Heart left ventricle (tissue), 16 donors: ENCODE data around the gene OR51G1. TPM values are rescaled to one million over a fixed set of nuclear protein-coding genes. Genes with fewer than 3 reads are reported as not detected.
"Not testable (repeated sequence)": the region's sequence is repeated elsewhere in the genome, so short reads cannot be mapped to it uniquely, and the experiment has no call there.

Source experiments
- ATAC-seq, 4 donors: fragments of 200-7000 bp; cut with Tn5 transposase; one replicate each; pipeline ENCODE4 v1.9.1; 2020 to 2022; ENCODE audit warnings: moderate library complexity in 4 of 4, mild to moderate bottlenecking in 3 of 4, moderate number of reproducible peaks in 1 of 4
- DNase-seq, 5 donors: peaks; one replicate each; pipeline ENCODE4 v3.0.0-alpha.2; 2020
- H3K27ac ChIP-seq, 12 donors: fragments of 200-600 bp; sonication (generic) in 4 of 12; one replicate each; pipeline versions ENCODE4 v1.5.0 to v1.8.0; 2016 to 2022; ENCODE audit warnings: mild to moderate bottlenecking in 2 of 12
- H3K27me3 ChIP-seq, 9 donors: fragments of 200-600 bp; sonication (generic) in 2 of 9; one replicate each; pipeline versions ENCODE4 v1.5.1 to v1.8.0; 2016 to 2022; ENCODE audit warnings: mild to moderate bottlenecking in 3 of 9
- H3K36me3 ChIP-seq, 9 donors: fragments of 200-600 bp; sonication (generic) in 2 of 9; one replicate each; pipeline versions ENCODE4 v1.5.0 to v1.8.0; 2018 to 2022; ENCODE audit warnings: mild to moderate bottlenecking in 2 of 9
- H3K4me1 ChIP-seq, 12 donors: fragments of 200-600 bp; sonication (generic) in 4 of 12; one replicate each; pipeline versions ENCODE4 v1.5.0 to v1.8.0; 2016 to 2022; ENCODE audit warnings: mild to moderate bottlenecking in 3 of 12
- H3K4me3 ChIP-seq, 12 donors: fragments of 200-600 bp; sonication (generic) in 4 of 12; one replicate each; pipeline versions ENCODE4 v1.5.0 to v1.8.0; 2017 to 2022; ENCODE audit warnings: mild to moderate bottlenecking in 9 of 12, moderate library complexity in 4 of 12
- H3K9me3 ChIP-seq, 12 donors: fragments of 200-600 bp; sonication (generic) in 4 of 12; one replicate each; pipeline versions ENCODE4 v1.5.0 to v1.8.0; 2016 to 2022; ENCODE audit warnings: mild to moderate bottlenecking in 1 of 12
- POLR2A ChIP-seq, 2 donors: fragments of 450-650 bp; IDR thresholded peaks; one replicate each; pipeline ENCODE4 v1.6.1; 2017; ENCODE audit warnings: antibody characterized with exemption in 2 of 2, mild to moderate bottlenecking in 2 of 2, moderate library complexity in 2 of 2
- WGBS, 4 donors: extraction: QIAGEN DNeasy Blood & Tissue Kit in 2 of 4; methylation state at CpG; one replicate each; pipeline versions ENCODE4 v1.1.5 to v1.1.7; 2013 to 2018; 5-methylcytosine and 5-hydroxymethylcytosine counted together
- intact Hi-C, 10 donors: fragments of 100-400 bp; cut with DNase I; formaldehyde crosslinking; loops; one replicate each; pipeline versions ENCODE4 v1.11.1 to v1.14.2; 2022
- long read RNA-seq, 3 donors: library from polyadenylated mRNA; unstranded; transcript quantifications; one replicate each; pipeline ENCODE4 v2.0.0, GENCODE V29; 2020 to 2021
- polyA plus RNA-seq, 2 donors: library from polyadenylated mRNA; stranded (reverse); fragments of 200-250 nt; gene quantifications; one replicate each; pipeline ENCODE4 v1.2.3, GENCODE V29; 2013
- total RNA-seq, 9 donors: library from RNA; depleted of rRNA in 2 of 9; stranded (reverse); fragments of >200 nt in 2 of 9; fragmentation: NEBNext Ultra II Directional in 3 of 9; extraction: Animal tissue kit (Norgen Biotek cat#: 25700) in 3 of 9; gene quantifications; one replicate each; pipeline versions ENCODE4 v1.1.0 to v1.2.4, GENCODE V29; 2016 to 2023
- TF ChIP-seq, protein P1 (sequence below), 12 donors: fragments of 200-600 bp; sonication (generic) in 4 of 12; IDR thresholded peaks; one replicate each; pipeline versions ENCODE4 v1.5.0 to v1.8.0; 2018 to 2022; ENCODE audit warnings: antibody characterized with exemption in 12 of 12, mild to moderate bottlenecking in 5 of 12
- donor health status: ischemic (EF 13 %, LVEDD 7.1; RV severe dilation, severe dysfunction).
- donor health status: healthy with polysubstance abuse.
- donor health status: DM: no; HTN: yes; CAD: no.
- donor health status: DM: no; HTN: no; CAD: no.
- donor health status: ischemic (EF 25% LVEDD 6.9; RV normal size, moderate dysfunction).
- donor health status: ischemic (EF 25% LVEDD 5.7; RV mildly dilated, moderate dysfunction).
- donor health status: healthy.
- donor health status: DM: yes; HTN: yes; CAD: no.
- donor health status: ischemic (EF 35%, LVEDD 5.7; RV mildly dilated, moderate dysfunction).
- donor health status: nonischemic (EF 11% LVEDD 7.7; RV severe dilation, severe dysfunction).
- donor health status: DM: yes; HTN: yes; CAD: no.
- donor health status: PGD.
- donor health status: ischemic (EF 29% LVEDD 5.4; RV normal size, mild dysfunction).
- donor health status: nonischemic (EF 23%, LVEDD 6.1; RV moderate dilation, normal function).

OR51G1 gene, protein sequence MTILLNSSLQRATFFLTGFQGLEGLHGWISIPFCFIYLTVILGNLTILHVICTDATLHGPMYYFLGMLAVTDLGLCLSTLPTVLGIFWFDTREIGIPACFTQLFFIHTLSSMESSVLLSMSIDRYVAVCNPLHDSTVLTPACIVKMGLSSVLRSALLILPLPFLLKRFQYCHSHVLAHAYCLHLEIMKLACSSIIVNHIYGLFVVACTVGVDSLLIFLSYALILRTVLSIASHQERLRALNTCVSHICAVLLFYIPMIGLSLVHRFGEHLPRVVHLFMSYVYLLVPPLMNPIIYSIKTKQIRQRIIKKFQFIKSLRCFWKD
- total RNA-seq (not detected), polyA plus RNA-seq (not detected)
- long read RNA-seq, donor 1 = 0 reads
- long read RNA-seq, donor 2 = 0 reads
- long read RNA-seq, donor 3 = 0 reads

DNA sequence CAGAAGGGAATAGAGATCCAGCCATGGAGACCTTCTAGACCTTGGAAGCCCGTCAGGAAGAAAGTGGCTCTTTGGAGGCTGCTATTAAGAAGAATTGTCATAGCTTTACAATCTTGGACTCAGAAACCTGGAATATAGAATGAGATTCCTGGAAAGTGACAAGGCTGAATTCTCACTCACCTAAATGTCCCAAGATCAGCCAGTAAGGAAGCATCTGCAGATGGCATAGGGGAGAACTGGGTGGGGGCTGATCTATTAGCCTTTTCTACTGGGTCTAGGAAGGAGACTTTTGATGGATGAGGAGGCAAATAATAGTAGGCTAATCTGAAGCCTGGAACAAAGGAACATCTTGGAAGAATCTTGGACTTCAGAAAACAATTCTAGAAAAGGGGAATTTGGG lies at the start of gene OR51G1:
Gene OR51G1 (minus strand): TSS at position 101 of the 400 bp plus-strand sequence. CDS start 0 bp downstream, at position 101.
- no peaks in the 10 kb centered on the region for H3K4me1 ChIP-seq
- ATAC-seq (no peak), DNase-seq (no peak)
- H3K36me3 ChIP-seq = no peaks in the 10 kb centered on the region
- H3K4me3 ChIP-seq = no peak within 1 kb of the TSS
- TF ChIP-seq, protein P1, sequence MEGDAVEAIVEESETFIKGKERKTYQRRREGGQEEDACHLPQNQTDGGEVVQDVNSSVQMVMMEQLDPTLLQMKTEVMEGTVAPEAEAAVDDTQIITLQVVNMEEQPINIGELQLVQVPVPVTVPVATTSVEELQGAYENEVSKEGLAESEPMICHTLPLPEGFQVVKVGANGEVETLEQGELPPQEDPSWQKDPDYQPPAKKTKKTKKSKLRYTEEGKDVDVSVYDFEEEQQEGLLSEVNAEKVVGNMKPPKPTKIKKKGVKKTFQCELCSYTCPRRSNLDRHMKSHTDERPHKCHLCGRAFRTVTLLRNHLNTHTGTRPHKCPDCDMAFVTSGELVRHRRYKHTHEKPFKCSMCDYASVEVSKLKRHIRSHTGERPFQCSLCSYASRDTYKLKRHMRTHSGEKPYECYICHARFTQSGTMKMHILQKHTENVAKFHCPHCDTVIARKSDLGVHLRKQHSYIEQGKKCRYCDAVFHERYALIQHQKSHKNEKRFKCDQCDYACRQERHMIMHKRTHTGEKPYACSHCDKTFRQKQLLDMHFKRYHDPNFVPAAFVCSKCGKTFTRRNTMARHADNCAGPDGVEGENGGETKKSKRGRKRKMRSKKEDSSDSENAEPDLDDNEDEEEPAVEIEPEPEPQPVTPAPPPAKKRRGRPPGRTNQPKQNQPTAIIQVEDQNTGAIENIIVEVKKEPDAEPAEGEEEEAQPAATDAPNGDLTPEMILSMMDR (IDR thresholded peaks at IDR 0.05) = no peak
- TF ChIP-seq POLR2A (IDR thresholded peaks at IDR 0.05) = no peak
- 57 to 92% (median 74%) methylated on average over 1 of the region's 1 CpG for WGBS, 4 donors
- H3K27ac ChIP-seq = no peak within 1 kb of the TSS
- H3K9me3 ChIP-seq = no peaks in the 10 kb centered on the region
- intact Hi-C loops = no loop called here
- no peaks in the 10 kb centered on the region for H3K27me3 ChIP-seq

DNA sequence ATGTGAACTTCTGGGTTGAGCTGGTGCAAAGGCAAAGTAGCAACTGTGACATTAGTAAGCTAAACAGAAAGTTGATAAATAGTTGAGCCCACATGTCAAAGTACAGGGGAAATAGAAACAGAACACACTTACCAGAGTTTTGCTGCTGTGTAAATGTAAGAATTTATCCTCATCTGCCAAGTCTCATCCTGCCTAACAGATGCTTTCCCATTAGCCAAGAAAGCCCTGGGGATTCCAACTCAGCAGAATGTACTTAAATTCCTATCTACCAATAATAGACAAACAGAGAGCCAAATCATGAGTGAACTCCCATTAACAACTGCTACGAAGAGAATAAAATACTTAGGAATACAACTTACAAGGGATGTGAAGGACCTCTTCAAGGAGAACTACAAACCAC lies 38.7 kb upstream of the OR51G1 start:
- intact Hi-C loops = no loop called here
- ATAC-seq = no peak
- H3K4me3 ChIP-seq = no peak overlapping the region
- H3K27ac ChIP-seq = no peak overlapping the region
- H3K9me3 ChIP-seq = peaks cover 0 to 10% (median 0%) of the 10 kb centered on the region in 12 donors
- TF ChIP-seq, protein P1 (IDR thresholded peaks at IDR 0.05) = no peak
- no peak for TF ChIP-seq POLR2A (IDR thresholded peaks at IDR 0.05)
- 48 to 61% (median 58%) methylated on average over 1 of the region's 1 CpG for WGBS, 4 donors
- no peak for DNase-seq
- no peaks in the 10 kb centered on the region for H3K4me1 ChIP-seq
- H3K36me3 ChIP-seq = no peaks in the 10 kb centered on the region
- H3K27me3 ChIP-seq = no peaks in the 10 kb centered on the region

DNA sequence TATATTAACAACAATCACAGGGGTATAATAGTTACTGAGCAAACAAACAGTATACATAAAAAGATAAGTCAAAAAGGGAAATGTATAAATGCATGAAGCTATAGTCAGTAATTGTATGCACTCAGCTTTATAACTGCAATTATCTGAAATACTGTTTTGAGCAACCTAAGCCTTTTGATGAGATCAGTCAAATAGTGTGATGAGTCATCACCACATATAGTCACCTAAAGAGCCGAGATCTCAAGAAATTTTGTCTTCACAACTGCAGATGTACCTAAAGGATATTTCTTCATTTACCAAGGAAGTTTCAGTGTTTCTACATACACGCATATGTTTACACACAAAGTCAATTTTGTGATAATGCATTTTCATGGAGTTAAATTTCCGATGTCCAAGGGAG lies 36.7 kb upstream of the OR51G1 start:
- intact Hi-C loops = no loop called here
- H3K4me3 ChIP-seq = no peak overlapping the region
- ATAC-seq (no peak), DNase-seq (no peak)
- 78 to 86% (median 82%) methylated on average over 3 of the region's 3 CpGs for WGBS, 4 donors
- H3K9me3 ChIP-seq = peaks cover 0 to 10% (median 0%) of the 10 kb centered on the region in 12 donors
- no peak overlapping the region for H3K27ac ChIP-seq
- H3K4me1 ChIP-seq = no peaks in the 10 kb centered on the region
- H3K36me3 ChIP-seq = no peaks in the 10 kb centered on the region
- TF ChIP-seq POLR2A (IDR thresholded peaks at IDR 0.05) = no peak
- TF ChIP-seq, protein P1 (IDR thresholded peaks at IDR 0.05) = no peak
- H3K27me3 ChIP-seq = no peaks in the 10 kb centered on the region

DNA sequence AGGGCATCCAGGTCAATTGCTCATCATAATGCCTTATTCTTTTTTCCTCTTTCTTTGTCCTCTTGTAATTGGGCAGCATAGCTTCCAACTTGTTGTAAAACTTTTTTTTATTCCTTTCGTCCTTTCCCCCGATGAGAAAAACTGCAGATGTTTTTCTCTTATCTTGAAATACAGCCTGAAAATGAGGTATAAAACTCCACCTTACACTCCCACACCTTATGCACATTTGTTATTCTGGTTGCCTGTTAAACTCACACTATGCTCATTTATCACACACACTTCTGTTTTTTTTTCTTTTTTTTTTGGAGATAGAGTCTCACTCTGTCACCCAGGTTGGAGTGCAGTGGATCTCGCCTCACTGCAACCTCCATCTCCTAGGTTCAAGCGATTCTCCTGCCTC lies 33.3 kb upstream of the OR51G1 start:
- Histone ChIP-seq H3K27me3 (no peaks in the 10 kb centered on the region), H3K9me3 (peaks cover 0 to 4% (median 0%) of the 10 kb centered on the region in 12 donors), H3K4me1 (no peaks in the 10 kb centered on the region), H3K4me3 (no peak overlapping the region), H3K36me3 (no peaks in the 10 kb centered on the region), H3K27ac (no peak overlapping the region)
- DNase-seq = no peak
- intact Hi-C loops = no loop called here
- 72 to 82% (median 79%) methylated on average over 4 of the region's 4 CpGs for WGBS, 4 donors
- no peak for ATAC-seq
- TF ChIP-seq, protein P1 (IDR thresholded peaks at IDR 0.05) = no peak
- no peak for TF ChIP-seq POLR2A (IDR thresholded peaks at IDR 0.05)

DNA sequence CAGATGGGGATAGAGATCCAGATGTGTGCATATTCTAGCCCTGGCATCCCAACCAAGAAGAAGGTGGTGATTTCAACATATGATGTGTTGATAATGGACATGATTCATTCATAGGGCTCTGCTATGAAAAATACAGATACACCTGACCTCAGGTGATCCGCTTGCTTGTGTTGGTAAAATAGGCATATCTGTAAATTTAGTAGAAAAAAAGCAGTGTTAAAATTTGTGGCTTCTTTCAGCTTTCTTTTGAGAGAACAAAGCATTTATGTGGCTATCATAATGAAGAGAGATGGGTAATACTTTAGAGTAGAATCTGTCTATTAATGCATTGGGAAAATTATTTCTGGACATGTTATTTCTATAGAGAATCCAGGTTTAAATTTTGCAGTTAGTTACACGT lies 31.5 kb upstream of the OR51G1 start, which contains the start of gene OR51A2:
Gene OR51A2 (minus strand): TSS at position 101 of the 400 bp plus-strand sequence. CDS start 0 bp downstream, at position 101.
- H3K36me3 ChIP-seq, ATAC-seq, H3K4me1 ChIP-seq, H3K4me3 ChIP-seq, H3K9me3 ChIP-seq, H3K27ac ChIP-seq, DNase-seq, H3K27me3 ChIP-seq, intact Hi-C loops: not testable (repeated sequence)
- WGBS, 4 donors = 58 to 74% (median 63%) methylated on average over 2 of the region's 2 CpGs
